GM18951 (cell line): ENCODE data around the gene VSIG8.
"Not testable (repeated sequence)": the region's sequence is repeated elsewhere in the genome, so short reads cannot be mapped to it uniquely, and the experiment has no call there.

Experiments
- POLR2A ChIP-seq: IDR thresholded peaks from 4 replicates; pipeline ENCODE4 v1.6.1; 2011; ENCODE audit warnings: mild to moderate bottlenecking; ENCODE audit not compliant: insufficient read length, insufficient read depth; ENCODE audit errors: extremely low read depth
- in situ Hi-C: fragments of 300-500 bp; cut with MboI; formaldehyde crosslinking; loops from one replicate; pipeline ENCODE4 v1.12.0; 2022; ENCODE audit warnings: low sequenced_read_pairs, mixed read lengths, inconsistent platforms; ENCODE audit not compliant: unreplicated experiment

Gene VSIG8, protein sequence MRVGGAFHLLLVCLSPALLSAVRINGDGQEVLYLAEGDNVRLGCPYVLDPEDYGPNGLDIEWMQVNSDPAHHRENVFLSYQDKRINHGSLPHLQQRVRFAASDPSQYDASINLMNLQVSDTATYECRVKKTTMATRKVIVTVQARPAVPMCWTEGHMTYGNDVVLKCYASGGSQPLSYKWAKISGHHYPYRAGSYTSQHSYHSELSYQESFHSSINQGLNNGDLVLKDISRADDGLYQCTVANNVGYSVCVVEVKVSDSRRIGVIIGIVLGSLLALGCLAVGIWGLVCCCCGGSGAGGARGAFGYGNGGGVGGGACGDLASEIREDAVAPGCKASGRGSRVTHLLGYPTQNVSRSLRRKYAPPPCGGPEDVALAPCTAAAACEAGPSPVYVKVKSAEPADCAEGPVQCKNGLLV

DNA sequence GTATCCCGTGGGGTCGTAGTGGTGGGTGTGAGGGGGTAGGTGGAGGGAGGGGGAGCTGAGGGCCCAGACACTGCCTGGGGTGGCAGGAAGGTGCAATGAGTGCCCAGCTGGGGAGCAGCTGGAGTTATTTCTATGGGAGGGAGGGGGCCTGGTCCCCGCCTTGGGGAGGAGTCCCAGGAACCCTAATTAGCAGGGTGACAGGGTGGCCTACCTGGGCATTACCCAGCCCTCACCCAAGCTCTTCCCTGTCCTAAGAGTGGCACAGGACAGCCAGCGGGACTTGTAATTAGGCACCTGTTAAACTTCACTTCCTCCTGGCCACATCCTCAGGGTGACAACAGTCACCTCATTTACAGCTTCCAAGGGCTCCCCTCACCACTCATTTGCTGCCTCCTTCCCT lies at the start of gene VSIG8:
Gene VSIG8 (minus strand): TSS at position 101 of the 400 bp plus-strand sequence. CDS start 136 bp downstream, outside the sequence.
- in situ Hi-C loops: no loop called here
- no peak for TF ChIP-seq POLR2A

DNA sequence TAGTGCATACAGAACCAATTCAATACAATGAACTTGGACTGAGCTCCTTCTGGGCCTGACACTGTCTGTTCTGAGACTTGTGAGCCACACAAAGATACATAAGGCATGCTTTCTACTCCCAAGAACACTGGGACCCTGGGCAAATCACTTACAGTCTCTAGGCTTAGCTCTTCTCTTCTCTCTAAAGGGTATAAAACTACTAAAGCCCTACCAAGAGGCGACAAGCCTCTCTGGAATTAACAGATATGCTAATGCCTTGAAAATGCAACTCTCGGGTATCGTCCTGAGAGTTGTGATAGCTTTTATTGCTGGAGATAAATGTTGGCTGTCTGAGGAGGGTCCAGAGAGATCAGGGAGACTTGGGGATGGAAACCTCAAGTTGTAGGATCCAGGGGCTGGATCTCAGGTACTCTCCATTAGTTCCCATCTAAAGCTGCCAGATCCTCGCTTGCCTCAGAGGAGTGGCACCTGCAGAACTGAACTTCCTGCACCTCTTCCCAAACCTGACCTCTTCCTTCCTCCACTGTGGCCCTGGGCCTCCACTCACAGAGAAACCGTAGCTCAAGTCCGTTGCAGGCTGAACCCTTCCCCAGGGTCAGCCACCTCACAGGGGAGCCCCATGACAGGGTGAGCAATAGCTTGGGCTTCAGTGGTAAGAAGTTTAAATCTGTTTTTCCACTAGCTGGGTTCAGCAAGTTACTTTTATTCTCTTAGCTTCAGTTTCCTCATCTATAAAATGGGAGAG lies 49.0 kb upstream of the VSIG8 start:
- in situ Hi-C loops: no loop called here
- TF ChIP-seq POLR2A: no peak

DNA sequence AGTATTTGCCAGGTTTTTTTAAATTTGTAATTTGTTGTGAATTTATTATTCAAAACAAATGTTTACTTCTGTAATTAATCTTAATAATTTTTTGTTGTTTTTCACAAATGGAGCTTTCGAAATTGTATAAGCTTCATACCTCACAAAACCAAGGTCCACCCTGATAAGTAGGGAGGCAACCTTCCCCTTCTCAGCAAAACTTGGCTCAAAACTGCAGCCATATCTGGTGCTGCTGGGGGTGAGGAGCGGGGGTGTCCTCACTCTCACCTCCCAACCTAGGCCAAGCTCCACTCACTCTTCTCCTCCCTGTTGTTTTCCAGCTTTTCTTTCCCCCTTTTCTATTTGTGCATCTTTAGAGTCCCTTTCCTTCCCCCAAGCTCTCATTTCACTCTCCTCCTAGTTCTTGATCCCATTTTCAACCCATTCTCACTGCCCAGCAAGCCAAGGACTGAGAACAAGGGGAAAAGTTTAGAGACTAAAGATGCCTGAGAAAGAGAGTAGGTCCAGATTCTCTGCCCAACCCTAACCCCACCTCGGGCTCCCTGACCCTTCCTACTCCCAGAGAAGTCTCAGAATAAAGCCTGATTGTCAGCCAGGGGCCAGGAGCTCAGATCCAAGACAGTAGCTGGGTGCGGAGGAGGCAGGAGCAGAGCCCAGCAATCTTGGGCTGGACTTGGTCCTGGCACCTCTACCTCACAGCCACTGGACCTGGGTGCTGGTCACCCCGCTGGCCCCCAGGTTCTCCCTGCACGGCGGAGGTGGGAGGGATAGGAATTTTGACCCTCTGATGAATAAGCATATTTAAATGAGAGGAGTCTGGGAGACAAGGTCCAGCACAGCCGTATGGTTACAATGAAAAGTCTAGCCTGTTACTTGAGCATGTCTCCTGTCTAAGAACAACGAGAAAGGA lies 45.8 kb upstream of the VSIG8 start:
- in situ Hi-C loops: no loop called here
- no peak for TF ChIP-seq POLR2A

DNA sequence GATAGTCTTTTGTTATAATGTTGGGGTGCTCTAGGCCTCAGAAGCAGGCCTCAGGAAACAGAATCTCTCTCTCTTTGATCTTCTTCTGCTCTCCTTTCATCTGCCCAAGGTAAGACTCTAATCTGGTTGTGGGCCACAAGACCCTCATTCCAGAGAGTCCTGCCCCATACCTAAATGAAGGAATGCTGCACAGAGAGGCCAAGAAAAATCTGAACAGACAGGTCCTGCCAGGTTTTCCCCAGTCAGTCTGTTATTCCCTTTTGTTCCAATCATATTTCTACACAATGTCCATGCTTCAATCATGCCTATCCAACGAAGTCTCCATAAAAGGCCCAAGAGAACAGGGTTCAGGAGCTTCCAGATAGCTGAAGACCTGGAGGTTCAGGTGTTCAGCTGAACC lies 44.5 kb upstream of the VSIG8 start:
- TF ChIP-seq POLR2A: no peak
- in situ Hi-C loops: no loop called here

DNA sequence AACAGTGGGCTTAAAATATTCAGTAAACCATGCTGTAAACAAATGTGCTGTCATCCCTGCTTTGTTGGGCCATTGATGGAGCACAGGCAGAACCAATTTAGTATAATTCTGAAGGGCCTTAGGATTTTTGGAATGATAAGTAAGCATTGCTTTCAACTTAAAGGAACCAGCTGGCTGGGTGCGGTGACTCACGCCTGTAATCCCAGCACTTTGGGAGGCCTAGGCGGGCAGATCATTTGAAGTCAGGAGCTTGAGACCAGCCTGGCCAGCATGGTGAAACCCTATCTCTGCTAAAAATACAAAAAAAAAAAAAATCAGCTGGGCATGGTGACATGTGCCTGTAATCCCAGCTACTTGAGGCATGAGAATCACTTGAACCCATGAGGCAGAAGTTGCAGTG lies 41.6 kb upstream of the VSIG8 start:
- in situ Hi-C loops: not testable (repeated sequence)

DNA sequence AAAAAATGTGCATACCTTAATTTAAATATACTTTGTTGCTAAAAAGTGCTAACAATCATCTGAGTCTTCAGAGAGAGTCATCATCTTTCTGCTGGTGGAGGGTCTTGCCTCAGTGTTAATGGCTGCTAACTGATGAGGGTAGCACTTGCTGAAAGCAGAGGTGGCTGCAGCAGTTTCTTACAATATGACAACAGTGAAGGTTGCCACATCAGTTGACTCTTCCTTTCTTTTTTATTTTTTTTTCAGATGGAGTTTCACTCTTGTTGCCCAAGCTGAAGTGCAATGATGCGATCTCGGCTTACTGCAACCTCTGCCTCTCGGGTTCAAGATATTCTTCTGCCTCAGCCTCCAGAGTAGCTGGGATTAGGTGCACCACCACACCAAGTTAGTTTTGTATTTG lies 40.1 kb upstream of the VSIG8 start:
- no peak for TF ChIP-seq POLR2A
- in situ Hi-C loops: no loop called here

DNA sequence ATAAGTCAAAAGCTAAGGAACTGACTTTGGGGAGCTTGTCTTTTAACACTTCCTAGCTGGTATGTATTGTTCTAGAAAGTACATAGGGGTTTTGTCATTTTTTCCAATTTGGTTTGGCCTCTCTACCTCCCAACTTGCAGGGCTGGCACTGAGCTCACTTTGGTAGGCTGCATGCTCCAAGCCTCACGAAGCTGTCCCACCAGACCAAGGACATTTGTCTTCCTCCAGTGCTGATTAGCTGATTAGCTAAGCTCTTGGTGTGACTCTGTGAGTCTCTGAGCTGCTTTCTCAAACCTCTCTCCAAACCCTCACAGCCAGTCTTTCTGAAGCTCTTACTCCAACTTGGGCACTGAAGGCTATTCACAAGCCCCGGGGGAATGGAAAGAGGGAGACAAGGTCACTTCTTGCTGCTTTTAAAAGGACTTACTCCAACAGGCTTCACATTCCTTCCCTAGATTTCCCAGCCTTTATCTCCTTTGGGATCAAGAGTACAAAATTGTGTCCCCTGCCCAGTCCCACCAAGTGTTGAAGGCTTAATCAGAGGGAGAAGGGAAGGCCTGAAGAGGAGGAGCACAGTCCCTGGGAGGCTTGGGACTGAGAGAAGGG lies 38.4 kb upstream of the VSIG8 start:
- in situ Hi-C loops: no loop called here
- no peak for TF ChIP-seq POLR2A

DNA sequence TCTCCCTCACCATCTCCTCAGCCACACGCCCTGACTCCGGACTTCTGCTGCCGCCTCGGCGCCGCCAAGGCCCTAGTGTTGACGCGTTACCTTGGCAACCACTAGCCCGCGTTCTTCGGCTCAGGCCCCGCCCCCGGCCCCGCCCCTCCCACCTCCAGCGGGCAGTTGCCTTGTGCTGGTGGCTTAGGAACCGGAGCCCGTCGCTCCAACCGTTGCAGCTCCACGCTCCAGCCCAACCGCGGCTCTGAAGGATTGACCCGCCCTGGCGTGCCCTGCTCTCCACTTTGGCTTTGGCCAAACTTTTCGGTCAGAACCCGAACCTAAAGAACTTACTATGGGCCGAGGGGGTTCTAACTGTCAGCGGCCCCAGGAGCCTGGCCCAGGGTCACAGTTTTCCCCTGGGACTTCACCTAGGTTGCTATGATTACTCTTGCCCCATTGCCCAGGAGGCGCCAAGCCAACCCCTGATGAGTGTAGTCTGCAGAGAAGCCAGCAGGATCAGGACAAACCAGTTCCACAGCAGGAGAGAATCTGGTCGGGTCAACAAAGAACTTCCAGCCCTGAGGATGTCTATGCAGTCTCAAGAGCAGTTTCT lies 37.7 kb upstream of the VSIG8 start, which contains the start of gene CFAP45:
Gene CFAP45 (minus strand): TSS at position 80 of the 595 bp plus-strand sequence. CDS start 67 bp downstream, at position 13.
- in situ Hi-C loops: no loop called here
- TF ChIP-seq POLR2A: no peak

DNA sequence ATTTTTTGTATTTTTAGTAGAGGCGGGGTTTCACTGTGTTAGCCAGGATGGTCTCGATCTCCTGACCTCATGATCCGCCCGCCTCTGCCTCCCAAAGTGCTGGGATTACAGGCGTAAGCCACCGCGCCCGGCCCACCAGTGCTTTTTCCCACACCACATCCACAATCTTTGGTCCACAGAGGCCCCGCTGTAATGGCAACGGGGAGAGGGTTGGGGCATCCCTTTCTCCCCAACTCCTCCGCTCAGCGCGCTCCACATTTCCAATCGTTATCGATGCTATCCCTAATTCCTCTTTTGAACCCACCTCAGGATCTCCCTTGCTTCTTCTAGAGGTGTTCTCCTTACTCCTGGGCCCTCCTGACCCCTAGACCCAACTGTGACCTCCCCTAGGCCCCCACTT lies 37.2 kb upstream of the VSIG8 start:
- in situ Hi-C loops: loop anchor here (10.0 to 25.0 kb wide), 2 partner anchors 55 to 737 kb away; partner anchors contain the start of gene CADM3

DNA sequence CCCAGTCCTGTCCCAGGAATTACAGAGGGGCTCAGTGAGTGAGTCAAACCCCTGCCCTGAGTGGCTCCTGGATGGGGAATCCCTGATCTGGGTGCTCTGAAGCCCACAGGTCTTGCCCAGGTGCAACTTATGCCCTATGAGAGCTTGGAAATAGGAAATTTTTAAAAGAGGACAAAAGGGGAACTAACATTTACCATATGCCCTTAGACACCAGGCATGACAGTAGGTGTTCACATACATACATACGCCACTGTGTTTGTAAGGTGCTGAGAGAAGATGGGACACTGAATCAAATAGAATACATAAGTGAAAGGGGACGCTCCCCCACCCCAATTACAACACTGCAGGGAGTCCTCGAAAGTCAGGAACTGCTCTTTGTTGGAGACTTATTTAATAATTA lies 36.1 kb upstream of the VSIG8 start:
- no peak for TF ChIP-seq POLR2A
- in situ Hi-C loops: loop anchor here (10.0 to 25.0 kb wide), 2 partner anchors 54 to 736 kb away; partner anchors contain the start of gene CADM3

DNA sequence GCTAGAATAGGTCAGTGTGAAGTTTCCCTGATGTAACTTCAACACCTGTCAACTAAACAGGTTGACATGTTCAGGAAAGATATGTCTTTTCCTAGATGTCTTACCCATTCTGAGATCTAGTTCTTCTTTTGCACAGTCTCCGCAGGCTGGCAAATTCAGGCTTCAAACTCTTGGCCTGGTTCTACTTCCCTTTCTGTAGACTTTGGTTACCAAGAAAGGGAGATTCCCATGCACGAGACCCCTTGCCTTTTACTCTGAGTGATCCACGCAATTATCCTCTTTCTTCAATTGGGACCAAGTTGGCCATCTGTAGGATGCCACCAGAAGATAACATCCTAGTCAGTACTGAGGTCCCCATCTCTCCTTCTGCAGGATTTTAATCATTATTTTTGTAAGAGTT lies 35.5 kb upstream of the VSIG8 start:
- TF ChIP-seq POLR2A: no peak
- in situ Hi-C loops: loop anchor here (10.0 to 25.0 kb wide), 2 partner anchors 53 to 736 kb away; partner anchors contain the start of gene CADM3

DNA sequence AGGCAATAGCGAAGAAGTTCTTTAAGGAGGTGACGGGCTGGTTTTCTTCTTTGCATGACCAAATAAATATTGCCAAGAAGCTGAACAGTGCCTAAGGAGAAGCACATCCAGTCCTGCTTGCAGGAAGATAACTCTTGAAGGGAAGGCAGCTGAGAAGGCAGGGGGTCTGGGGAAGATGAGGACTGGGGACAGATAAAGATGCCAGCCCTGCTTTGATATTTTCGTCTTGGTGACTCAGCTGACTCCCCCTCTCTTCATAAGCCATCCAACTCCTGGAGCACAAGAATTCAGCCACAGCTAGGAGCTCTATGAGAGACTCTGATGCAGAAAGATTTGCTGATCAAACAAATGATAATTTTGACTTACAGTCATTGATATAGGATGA lies 34.1 kb upstream of the VSIG8 start:
- no peak for TF ChIP-seq POLR2A
- in situ Hi-C loops: loop anchor here (10.0 to 25.0 kb wide), 2 partner anchors 52 to 734 kb away; partner anchors contain the start of gene CADM3
